ENCODE results near the gene LIMCH1. TPM values are rescaled to one million over a fixed set of nuclear protein-coding genes. Genes with fewer than 3 reads are reported as not detected.

The LIMCH1 gene
- polyA plus RNA-seq, 1 donor (not counting 4 experiments of a cell fraction or from before 2014, with no cell fraction given), result 1.1 TPM

DNA sequence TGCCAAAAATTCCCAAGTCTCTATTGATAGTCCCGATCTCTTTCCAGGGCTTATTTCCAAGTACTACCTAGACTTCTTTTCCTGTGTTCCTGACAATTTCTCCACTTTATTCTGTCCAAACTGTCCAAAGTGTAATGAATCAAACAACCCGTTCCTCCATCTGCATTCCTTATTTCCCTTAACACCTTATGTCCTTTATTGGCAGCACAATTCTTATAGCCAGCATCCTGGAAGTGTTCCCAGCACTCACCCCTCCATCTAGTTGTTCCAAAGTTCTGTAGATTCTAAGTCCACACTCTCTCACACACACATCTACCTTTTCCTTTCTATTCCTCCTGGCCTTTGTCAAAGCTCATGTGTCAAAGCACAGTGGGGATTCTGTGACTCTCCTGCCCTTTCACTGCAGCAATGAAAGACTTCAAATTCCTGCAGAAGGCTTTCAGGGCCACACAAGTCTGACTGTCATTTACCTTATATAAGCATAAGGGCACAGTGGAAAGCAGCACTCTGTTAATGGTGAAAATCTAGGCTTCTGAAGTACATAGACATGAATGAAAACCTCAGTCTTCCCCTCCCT lies 22.1 kb downstream of the LIMCH1 start:
- Histone ChIP-seq H4K20me1 (ENCODE audit: control insufficient read depth, extremely low read depth, insufficient read depth, low read length) (no peaks in the 10 kb centered on the region), H3K9ac (ENCODE audit: control insufficient read depth, extremely low read depth, insufficient read depth, low read length) (no peak overlapping the region), H3K79me2 (ENCODE audit: control insufficient read depth, insufficient read depth, low read length) (no peaks in the 10 kb centered on the region), H3K9me1 (ENCODE audit: control insufficient read depth, extremely low read depth, insufficient read depth, low read length) (no peaks in the 10 kb centered on the region), H3K9me3 (ENCODE audit: control insufficient read depth, low read depth, low read length) (no peaks in the 10 kb centered on the region), H2AFZ (ENCODE audit: control insufficient read depth, low read length) (no peak overlapping the region), H3K27me3 (ENCODE audit: control insufficient read depth, extremely low read depth, insufficient read depth, low read length) (peaks cover 2% of the 10 kb centered on the region), H3K4me1 (ENCODE audit: control insufficient read depth, extremely low read depth, insufficient read depth, low read length) (no peaks in the 10 kb centered on the region), H3K4me3 (ENCODE audit: control insufficient read depth in 2 of 3, extremely low read depth in 1 of 3, insufficient read depth in 2 of 3, low read depth in 1 of 3, low read length in 3 of 3) (no peak overlapping the region), H3K36me3 (ENCODE audit: control insufficient read depth in 2 of 2, extremely low read depth in 1 of 2, insufficient read depth in 2 of 2, low read length in 2 of 2) (no peaks in the 10 kb centered on the region), H3K27ac (ENCODE audit: control insufficient read depth, insufficient read depth, low read length) (no peak overlapping the region), H3K4me2 (ENCODE audit: control insufficient read depth, extremely low read depth, insufficient read depth, low read depth, low read length) (no peak overlapping the region)
- DNase-seq (ENCODE audit: low read depth, low spot score) (no peak), FAIRE-seq (no peak)
- dilution Hi-C loops (cut with MboI; ENCODE audit: extremely low pct_ligation_motif_present, low sequenced_read_pairs), result no loop called here
- TF ChIP-seq EZH2 (IDR thresholded peaks at IDR 0.05; ENCODE audit: low read length), result no peak
- TF ChIP-seq, protein P1, sequence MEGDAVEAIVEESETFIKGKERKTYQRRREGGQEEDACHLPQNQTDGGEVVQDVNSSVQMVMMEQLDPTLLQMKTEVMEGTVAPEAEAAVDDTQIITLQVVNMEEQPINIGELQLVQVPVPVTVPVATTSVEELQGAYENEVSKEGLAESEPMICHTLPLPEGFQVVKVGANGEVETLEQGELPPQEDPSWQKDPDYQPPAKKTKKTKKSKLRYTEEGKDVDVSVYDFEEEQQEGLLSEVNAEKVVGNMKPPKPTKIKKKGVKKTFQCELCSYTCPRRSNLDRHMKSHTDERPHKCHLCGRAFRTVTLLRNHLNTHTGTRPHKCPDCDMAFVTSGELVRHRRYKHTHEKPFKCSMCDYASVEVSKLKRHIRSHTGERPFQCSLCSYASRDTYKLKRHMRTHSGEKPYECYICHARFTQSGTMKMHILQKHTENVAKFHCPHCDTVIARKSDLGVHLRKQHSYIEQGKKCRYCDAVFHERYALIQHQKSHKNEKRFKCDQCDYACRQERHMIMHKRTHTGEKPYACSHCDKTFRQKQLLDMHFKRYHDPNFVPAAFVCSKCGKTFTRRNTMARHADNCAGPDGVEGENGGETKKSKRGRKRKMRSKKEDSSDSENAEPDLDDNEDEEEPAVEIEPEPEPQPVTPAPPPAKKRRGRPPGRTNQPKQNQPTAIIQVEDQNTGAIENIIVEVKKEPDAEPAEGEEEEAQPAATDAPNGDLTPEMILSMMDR (optimal IDR thresholded peaks at IDR 0.05 in 1 of 3, IDR thresholded peaks at IDR 0.05 in 1 of 3, conservative IDR thresholded peaks at IDR 0.05 in 1 of 3; ENCODE audit: extremely low read depth in 1 of 3, insufficient read depth in 2 of 3, low read length in 3 of 3), result no peak

DNA sequence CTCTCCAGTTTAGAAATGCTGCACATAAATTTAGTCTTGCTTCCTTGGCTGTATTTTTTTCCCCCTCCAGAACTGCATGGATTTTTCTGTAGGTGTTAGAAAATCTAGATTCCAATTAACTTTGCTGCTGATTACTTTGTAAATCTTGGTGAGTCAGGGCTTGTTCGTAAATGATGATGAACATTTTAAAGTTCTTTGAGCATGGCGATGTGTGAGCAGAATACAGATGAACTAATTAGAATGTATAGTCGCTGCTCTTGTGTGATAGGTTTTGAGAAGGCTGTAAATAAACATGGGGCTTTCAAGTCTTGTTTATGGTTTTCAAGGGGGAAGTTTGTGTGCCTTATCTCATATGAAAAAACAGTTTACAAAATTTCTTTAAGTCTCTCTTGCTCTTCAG lies 23.3 kb downstream of the LIMCH1 start:
- Histone ChIP-seq H3K4me3 (ENCODE audit: control insufficient read depth in 2 of 3, extremely low read depth in 1 of 3, insufficient read depth in 2 of 3, low read depth in 1 of 3, low read length in 3 of 3) (no peak overlapping the region), H3K79me2 (ENCODE audit: control insufficient read depth, insufficient read depth, low read length) (no peaks in the 10 kb centered on the region), H4K20me1 (ENCODE audit: control insufficient read depth, extremely low read depth, insufficient read depth, low read length) (no peaks in the 10 kb centered on the region), H3K36me3 (ENCODE audit: control insufficient read depth in 2 of 2, extremely low read depth in 1 of 2, insufficient read depth in 2 of 2, low read length in 2 of 2) (no peaks in the 10 kb centered on the region), H3K9me1 (ENCODE audit: control insufficient read depth, extremely low read depth, insufficient read depth, low read length) (no peaks in the 10 kb centered on the region), H2AFZ (ENCODE audit: control insufficient read depth, low read length) (no peak overlapping the region), H3K9me3 (ENCODE audit: control insufficient read depth, low read depth, low read length) (no peaks in the 10 kb centered on the region), H3K27me3 (ENCODE audit: control insufficient read depth, extremely low read depth, insufficient read depth, low read length) (peaks cover 2% of the 10 kb centered on the region), H3K4me1 (ENCODE audit: control insufficient read depth, extremely low read depth, insufficient read depth, low read length) (no peaks in the 10 kb centered on the region), H3K4me2 (ENCODE audit: control insufficient read depth, extremely low read depth, insufficient read depth, low read depth, low read length) (no peak overlapping the region), H3K9ac (ENCODE audit: control insufficient read depth, extremely low read depth, insufficient read depth, low read length) (no peak overlapping the region), H3K27ac (ENCODE audit: control insufficient read depth, insufficient read depth, low read length) (no peak overlapping the region)
- no peak for DNase-seq (ENCODE audit: low read depth, low spot score)
- no peak for TF ChIP-seq EZH2 (IDR thresholded peaks at IDR 0.05; ENCODE audit: low read length)
- no peak for FAIRE-seq
- dilution Hi-C loops (cut with MboI; ENCODE audit: extremely low pct_ligation_motif_present, low sequenced_read_pairs), result no loop called here

DNA sequence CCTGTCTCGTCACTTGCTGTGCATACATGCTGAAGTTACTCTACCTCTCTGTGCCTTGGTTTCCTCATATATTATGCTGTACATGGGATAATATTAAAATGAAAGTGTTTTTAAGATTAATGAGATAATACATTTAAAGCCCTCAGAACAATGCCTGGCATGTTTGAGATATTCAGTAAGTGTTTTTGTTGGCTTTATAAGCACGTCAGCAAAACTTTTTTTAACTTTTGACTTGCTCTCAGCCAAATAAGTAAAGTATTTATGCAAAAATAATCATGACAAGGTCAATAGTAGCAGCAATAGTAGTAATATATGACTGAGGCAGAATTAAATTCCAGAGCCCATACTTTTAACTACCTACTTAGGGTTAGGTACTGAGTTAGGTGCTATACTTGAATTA lies 29.2 kb downstream of the LIMCH1 start:
- H3K4me2 ChIP-seq (ENCODE audit: control insufficient read depth, extremely low read depth, insufficient read depth, low read depth, low read length), result no peak overlapping the region
- DNase-seq (ENCODE audit: low read depth, low spot score) (no peak), FAIRE-seq (no peak)
- H2AFZ ChIP-seq (ENCODE audit: control insufficient read depth, low read length), result no peak overlapping the region
- no peaks in the 10 kb centered on the region for H3K36me3 ChIP-seq (ENCODE audit: control insufficient read depth in 2 of 2, extremely low read depth in 1 of 2, insufficient read depth in 2 of 2, low read length in 2 of 2)
- dilution Hi-C loops (cut with MboI; ENCODE audit: extremely low pct_ligation_motif_present, low sequenced_read_pairs), result no loop called here
- no peaks in the 10 kb centered on the region for H3K27me3 ChIP-seq (ENCODE audit: control insufficient read depth, extremely low read depth, insufficient read depth, low read length)
- H3K27ac ChIP-seq (ENCODE audit: control insufficient read depth, insufficient read depth, low read length), result no peak overlapping the region
- no peaks in the 10 kb centered on the region for H3K79me2 ChIP-seq (ENCODE audit: control insufficient read depth, insufficient read depth, low read length)
- no peaks in the 10 kb centered on the region for H3K4me1 ChIP-seq (ENCODE audit: control insufficient read depth, extremely low read depth, insufficient read depth, low read length)
- H4K20me1 ChIP-seq (ENCODE audit: control insufficient read depth, extremely low read depth, insufficient read depth, low read length), result no peaks in the 10 kb centered on the region
- no peaks in the 10 kb centered on the region for H3K9me3 ChIP-seq (ENCODE audit: control insufficient read depth, low read depth, low read length)
- no peak overlapping the region for H3K4me3 ChIP-seq (ENCODE audit: control insufficient read depth in 2 of 3, extremely low read depth in 1 of 3, insufficient read depth in 2 of 3, low read depth in 1 of 3, low read length in 3 of 3)
- H3K9ac ChIP-seq (ENCODE audit: control insufficient read depth, extremely low read depth, insufficient read depth, low read length), result no peak overlapping the region
- H3K9me1 ChIP-seq (ENCODE audit: control insufficient read depth, extremely low read depth, insufficient read depth, low read length), result no peaks in the 10 kb centered on the region
- TF ChIP-seq, protein P1 (optimal IDR thresholded peaks at IDR 0.05 in 1 of 3, IDR thresholded peaks at IDR 0.05 in 1 of 3, conservative IDR thresholded peaks at IDR 0.05 in 1 of 3; ENCODE audit: extremely low read depth in 1 of 3, insufficient read depth in 2 of 3, low read length in 3 of 3), result no peak
- TF ChIP-seq EZH2 (IDR thresholded peaks at IDR 0.05; ENCODE audit: low read length), result no peak

Measured in keratinocyte (primary cell).